WTC11 (cell line): ENCODE data around the gene NFILZ.

Source experiments
- ATF1 ChIP-seq: sonication (generic); formaldehyde crosslinking; IDR thresholded peaks from 2 replicates; pipeline ENCODE4 v1.8.1; 2023; ENCODE audit warnings: mild to moderate bottlenecking, moderate library complexity, missing genetic modification reagents
- GRHL2 ChIP-seq: fragments of 250-450 bp; sonication (Bioruptor Pico); IDR thresholded peaks from 2 replicates; pipeline ENCODE4 v1.8.0; 2022; ENCODE audit warnings: mild to moderate bottlenecking, moderate library complexity; ENCODE audit not compliant: insufficient replicate concordance, severe bottlenecking
- TCF7 ChIP-seq: sonication (generic); formaldehyde crosslinking; IDR thresholded peaks from 2 replicates; pipeline ENCODE4 v1.8.0; 2022; ENCODE audit warnings: mild to moderate bottlenecking, low read depth, missing genetic modification reagents, moderate library complexity
- TEAD4 ChIP-seq: sonication (generic); formaldehyde crosslinking; IDR thresholded peaks from 2 replicates; pipeline ENCODE4 v1.8.0; 2022; ENCODE audit warnings: mild to moderate bottlenecking, missing genetic modification reagents
- TF ChIP-seq, protein P1 (sequence below): sonication (generic); formaldehyde crosslinking; IDR thresholded peaks from 2 replicates; pipeline ENCODE4 v1.8.0; 2022; ENCODE audit warnings: mild to moderate bottlenecking, missing genetic modification reagents
- TF ChIP-seq, protein P2 (sequence below): sonication (generic); formaldehyde crosslinking; IDR thresholded peaks from 2 replicates; pipeline ENCODE4 v1.8.1; 2022; ENCODE audit warnings: low read depth, missing genetic modification reagents, borderline replicate concordance
- TF ChIP-seq, protein P3 (sequence below): fragments of 200-600 bp; IDR thresholded peaks from 2 replicates; pipeline ENCODE4 v1.8.0; 2022; ENCODE audit warnings: antibody characterized with exemption
- TF ChIP-seq, protein P4 (sequence below): sonication (generic); formaldehyde crosslinking; IDR thresholded peaks from 2 replicates; pipeline ENCODE4 v1.8.0; 2022; ENCODE audit warnings: mild to moderate bottlenecking, missing genetic modification reagents
- TF ChIP-seq, protein P5 (sequence below): sonication (generic); formaldehyde crosslinking; IDR thresholded peaks from 2 replicates; pipeline ENCODE4 v1.8.0; 2023; ENCODE audit warnings: missing genetic modification reagents, mild to moderate bottlenecking, borderline replicate concordance
- TF ChIP-seq, protein P6 (sequence below): sonication (generic); formaldehyde crosslinking; IDR thresholded peaks from 2 replicates; pipeline ENCODE4 v1.8.1; 2023; ENCODE audit warnings: mild to moderate bottlenecking, missing genetic modification reagents
- TF ChIP-seq, protein P7 (sequence below): sonication (generic); formaldehyde crosslinking; IDR thresholded peaks from 2 replicates; pipeline ENCODE4 v1.8.1; 2023; ENCODE audit warnings: mild to moderate bottlenecking, missing genetic modification reagents, moderate library complexity
- TF ChIP-seq, protein P8 (sequence below): sonication (generic); formaldehyde crosslinking; IDR thresholded peaks from 2 replicates; pipeline ENCODE4 v1.8.0; 2022; ENCODE audit warnings: missing genetic modification reagents

DNA sequence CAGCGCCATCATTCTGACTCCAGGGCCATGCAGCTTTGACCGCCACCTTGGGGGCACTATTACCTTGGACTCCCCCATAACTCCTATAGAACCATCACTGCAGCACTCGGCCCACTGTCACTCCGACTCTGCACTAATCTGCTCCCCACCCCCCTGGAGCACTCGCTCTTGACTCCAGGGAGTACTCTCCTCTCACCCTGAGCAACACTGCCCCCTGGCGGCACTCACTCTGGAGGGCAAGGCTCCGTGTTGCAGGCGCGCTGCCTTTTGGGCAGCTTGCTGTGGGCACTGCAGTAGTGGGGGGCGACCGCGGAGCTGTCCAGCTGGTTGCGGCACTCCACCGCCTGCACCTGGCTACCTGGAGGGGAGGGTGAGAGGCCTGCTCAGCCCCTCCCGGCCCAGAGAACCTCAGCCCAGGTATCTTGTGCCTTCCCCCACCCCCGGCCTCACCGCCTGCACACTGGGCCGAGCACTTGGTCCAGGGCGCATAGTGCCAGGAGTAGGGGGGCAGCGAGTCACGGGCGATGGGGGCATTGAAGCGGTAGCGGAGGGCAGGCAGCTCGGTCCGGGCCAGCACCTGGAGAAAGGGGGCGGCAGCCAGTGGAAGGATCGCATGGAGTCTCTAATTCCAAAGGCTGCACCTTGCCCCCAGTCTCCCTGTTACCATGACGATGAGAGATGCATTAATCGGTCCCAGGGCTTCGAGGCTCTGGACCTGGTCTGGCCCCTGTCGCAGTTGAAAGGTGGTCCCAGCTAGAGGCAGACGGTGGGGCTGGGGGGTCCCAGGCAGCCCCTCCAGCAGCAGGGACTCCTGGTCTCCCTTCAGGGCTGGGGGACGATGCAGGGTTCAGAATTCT, 44.3 kb upstream of the NFILZ start:
- TF ChIP-seq, protein P1, sequence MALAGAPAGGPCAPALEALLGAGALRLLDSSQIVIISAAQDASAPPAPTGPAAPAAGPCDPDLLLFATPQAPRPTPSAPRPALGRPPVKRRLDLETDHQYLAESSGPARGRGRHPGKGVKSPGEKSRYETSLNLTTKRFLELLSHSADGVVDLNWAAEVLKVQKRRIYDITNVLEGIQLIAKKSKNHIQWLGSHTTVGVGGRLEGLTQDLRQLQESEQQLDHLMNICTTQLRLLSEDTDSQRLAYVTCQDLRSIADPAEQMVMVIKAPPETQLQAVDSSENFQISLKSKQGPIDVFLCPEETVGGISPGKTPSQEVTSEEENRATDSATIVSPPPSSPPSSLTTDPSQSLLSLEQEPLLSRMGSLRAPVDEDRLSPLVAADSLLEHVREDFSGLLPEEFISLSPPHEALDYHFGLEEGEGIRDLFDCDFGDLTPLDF: no peak
- TF ChIP-seq, protein P2, sequence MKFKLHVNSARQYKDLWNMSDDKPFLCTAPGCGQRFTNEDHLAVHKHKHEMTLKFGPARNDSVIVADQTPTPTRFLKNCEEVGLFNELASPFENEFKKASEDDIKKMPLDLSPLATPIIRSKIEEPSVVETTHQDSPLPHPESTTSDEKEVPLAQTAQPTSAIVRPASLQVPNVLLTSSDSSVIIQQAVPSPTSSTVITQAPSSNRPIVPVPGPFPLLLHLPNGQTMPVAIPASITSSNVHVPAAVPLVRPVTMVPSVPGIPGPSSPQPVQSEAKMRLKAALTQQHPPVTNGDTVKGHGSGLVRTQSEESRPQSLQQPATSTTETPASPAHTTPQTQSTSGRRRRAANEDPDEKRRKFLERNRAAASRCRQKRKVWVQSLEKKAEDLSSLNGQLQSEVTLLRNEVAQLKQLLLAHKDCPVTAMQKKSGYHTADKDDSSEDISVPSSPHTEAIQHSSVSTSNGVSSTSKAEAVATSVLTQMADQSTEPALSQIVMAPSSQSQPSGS: no peak
- TF ChIP-seq, protein P3, sequence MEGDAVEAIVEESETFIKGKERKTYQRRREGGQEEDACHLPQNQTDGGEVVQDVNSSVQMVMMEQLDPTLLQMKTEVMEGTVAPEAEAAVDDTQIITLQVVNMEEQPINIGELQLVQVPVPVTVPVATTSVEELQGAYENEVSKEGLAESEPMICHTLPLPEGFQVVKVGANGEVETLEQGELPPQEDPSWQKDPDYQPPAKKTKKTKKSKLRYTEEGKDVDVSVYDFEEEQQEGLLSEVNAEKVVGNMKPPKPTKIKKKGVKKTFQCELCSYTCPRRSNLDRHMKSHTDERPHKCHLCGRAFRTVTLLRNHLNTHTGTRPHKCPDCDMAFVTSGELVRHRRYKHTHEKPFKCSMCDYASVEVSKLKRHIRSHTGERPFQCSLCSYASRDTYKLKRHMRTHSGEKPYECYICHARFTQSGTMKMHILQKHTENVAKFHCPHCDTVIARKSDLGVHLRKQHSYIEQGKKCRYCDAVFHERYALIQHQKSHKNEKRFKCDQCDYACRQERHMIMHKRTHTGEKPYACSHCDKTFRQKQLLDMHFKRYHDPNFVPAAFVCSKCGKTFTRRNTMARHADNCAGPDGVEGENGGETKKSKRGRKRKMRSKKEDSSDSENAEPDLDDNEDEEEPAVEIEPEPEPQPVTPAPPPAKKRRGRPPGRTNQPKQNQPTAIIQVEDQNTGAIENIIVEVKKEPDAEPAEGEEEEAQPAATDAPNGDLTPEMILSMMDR: peak; percentile 93
- TF ChIP-seq, protein P4, sequence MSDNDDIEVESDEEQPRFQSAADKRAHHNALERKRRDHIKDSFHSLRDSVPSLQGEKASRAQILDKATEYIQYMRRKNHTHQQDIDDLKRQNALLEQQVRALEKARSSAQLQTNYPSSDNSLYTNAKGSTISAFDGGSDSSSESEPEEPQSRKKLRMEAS: no peak
- TF ChIP-seq, protein P5, sequence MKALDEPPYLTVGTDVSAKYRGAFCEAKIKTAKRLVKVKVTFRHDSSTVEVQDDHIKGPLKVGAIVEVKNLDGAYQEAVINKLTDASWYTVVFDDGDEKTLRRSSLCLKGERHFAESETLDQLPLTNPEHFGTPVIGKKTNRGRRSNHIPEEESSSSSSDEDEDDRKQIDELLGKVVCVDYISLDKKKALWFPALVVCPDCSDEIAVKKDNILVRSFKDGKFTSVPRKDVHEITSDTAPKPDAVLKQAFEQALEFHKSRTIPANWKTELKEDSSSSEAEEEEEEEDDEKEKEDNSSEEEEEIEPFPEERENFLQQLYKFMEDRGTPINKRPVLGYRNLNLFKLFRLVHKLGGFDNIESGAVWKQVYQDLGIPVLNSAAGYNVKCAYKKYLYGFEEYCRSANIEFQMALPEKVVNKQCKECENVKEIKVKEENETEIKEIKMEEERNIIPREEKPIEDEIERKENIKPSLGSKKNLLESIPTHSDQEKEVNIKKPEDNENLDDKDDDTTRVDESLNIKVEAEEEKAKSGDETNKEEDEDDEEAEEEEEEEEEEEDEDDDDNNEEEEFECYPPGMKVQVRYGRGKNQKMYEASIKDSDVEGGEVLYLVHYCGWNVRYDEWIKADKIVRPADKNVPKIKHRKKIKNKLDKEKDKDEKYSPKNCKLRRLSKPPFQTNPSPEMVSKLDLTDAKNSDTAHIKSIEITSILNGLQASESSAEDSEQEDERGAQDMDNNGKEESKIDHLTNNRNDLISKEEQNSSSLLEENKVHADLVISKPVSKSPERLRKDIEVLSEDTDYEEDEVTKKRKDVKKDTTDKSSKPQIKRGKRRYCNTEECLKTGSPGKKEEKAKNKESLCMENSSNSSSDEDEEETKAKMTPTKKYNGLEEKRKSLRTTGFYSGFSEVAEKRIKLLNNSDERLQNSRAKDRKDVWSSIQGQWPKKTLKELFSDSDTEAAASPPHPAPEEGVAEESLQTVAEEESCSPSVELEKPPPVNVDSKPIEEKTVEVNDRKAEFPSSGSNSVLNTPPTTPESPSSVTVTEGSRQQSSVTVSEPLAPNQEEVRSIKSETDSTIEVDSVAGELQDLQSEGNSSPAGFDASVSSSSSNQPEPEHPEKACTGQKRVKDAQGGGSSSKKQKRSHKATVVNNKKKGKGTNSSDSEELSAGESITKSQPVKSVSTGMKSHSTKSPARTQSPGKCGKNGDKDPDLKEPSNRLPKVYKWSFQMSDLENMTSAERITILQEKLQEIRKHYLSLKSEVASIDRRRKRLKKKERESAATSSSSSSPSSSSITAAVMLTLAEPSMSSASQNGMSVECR (CRISPR knock-in tag): no peak
- no peak for TF ChIP-seq TCF7 (CRISPR knock-in tag)
- TF ChIP-seq, protein P6, sequence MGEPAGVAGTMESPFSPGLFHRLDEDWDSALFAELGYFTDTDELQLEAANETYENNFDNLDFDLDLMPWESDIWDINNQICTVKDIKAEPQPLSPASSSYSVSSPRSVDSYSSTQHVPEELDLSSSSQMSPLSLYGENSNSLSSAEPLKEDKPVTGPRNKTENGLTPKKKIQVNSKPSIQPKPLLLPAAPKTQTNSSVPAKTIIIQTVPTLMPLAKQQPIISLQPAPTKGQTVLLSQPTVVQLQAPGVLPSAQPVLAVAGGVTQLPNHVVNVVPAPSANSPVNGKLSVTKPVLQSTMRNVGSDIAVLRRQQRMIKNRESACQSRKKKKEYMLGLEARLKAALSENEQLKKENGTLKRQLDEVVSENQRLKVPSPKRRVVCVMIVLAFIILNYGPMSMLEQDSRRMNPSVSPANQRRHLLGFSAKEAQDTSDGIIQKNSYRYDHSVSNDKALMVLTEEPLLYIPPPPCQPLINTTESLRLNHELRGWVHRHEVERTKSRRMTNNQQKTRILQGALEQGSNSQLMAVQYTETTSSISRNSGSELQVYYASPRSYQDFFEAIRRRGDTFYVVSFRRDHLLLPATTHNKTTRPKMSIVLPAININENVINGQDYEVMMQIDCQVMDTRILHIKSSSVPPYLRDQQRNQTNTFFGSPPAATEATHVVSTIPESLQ: no peak
- TF ChIP-seq, protein P7, sequence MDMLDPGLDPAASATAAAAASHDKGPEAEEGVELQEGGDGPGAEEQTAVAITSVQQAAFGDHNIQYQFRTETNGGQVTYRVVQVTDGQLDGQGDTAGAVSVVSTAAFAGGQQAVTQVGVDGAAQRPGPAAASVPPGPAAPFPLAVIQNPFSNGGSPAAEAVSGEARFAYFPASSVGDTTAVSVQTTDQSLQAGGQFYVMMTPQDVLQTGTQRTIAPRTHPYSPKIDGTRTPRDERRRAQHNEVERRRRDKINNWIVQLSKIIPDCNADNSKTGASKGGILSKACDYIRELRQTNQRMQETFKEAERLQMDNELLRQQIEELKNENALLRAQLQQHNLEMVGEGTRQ: no peak
- no peak for TF ChIP-seq ATF1
- TF ChIP-seq, protein P8, sequence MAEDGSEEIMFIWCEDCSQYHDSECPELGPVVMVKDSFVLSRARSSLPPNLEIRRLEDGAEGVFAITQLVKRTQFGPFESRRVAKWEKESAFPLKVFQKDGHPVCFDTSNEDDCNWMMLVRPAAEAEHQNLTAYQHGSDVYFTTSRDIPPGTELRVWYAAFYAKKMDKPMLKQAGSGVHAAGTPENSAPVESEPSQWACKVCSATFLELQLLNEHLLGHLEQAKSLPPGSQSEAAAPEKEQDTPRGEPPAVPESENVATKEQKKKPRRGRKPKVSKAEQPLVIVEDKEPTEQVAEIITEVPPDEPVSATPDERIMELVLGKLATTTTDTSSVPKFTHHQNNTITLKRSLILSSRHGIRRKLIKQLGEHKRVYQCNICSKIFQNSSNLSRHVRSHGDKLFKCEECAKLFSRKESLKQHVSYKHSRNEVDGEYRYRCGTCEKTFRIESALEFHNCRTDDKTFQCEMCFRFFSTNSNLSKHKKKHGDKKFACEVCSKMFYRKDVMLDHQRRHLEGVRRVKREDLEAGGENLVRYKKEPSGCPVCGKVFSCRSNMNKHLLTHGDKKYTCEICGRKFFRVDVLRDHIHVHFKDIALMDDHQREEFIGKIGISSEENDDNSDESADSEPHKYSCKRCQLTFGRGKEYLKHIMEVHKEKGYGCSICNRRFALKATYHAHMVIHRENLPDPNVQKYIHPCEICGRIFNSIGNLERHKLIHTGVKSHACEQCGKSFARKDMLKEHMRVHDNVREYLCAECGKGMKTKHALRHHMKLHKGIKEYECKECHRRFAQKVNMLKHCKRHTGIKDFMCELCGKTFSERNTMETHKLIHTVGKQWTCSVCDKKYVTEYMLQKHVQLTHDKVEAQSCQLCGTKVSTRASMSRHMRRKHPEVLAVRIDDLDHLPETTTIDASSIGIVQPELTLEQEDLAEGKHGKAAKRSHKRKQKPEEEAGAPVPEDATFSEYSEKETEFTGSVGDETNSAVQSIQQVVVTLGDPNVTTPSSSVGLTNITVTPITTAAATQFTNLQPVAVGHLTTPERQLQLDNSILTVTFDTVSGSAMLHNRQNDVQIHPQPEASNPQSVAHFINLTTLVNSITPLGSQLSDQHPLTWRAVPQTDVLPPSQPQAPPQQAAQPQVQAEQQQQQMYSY (CRISPR knock-in tag): no peak
- TF ChIP-seq TEAD4 (CRISPR knock-in tag): no peak
- no peak for TF ChIP-seq GRHL2 (CRISPR knock-in tag)
